ENCODE measurements around the gene TRAPPC6A. TPM values are rescaled to one million over a fixed set of nuclear protein-coding genes. Genes with fewer than 3 reads are reported as not detected.

The TRAPPC6A gene
- total RNA-seq, 2 donors from 2014 or later: 13.6 to 14.3 TPM

DNA sequence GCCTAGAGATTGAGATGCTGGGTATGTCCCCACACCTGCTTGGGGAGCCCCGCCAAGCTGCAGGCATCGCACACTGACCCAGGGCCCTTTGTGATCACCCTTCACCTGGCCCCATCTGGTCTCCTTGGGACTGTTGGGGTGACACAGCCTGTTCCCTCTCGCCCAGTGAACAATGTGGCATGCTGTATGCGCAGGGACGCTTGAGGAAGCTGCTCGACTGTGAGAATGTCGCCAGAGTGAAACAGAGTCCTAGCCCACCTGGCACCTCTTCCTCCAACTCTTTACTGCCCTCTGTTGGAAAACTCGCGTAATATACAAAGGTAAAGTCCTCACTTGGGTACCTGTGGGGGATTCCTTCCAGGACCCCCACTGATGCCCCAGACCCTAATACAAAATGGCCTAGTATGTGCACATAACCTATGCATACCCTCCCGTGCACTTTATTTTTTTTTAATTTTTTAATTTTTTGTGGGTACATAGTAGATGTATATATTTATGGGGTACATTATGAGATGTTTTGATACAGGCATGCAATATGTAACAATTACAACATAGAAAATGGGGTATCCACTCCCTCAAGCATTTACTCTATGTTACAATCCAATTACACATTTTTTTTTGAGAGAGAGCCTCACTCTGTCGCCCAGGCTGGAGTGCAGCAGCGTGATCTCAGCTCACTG is 9.5 kb upstream of the TRAPPC6A start:
- intact Hi-C loops (cut with DNase I): no loop called here
- DNase-seq (no peak), ATAC-seq (peak; percentile 30 to 38)

DNA sequence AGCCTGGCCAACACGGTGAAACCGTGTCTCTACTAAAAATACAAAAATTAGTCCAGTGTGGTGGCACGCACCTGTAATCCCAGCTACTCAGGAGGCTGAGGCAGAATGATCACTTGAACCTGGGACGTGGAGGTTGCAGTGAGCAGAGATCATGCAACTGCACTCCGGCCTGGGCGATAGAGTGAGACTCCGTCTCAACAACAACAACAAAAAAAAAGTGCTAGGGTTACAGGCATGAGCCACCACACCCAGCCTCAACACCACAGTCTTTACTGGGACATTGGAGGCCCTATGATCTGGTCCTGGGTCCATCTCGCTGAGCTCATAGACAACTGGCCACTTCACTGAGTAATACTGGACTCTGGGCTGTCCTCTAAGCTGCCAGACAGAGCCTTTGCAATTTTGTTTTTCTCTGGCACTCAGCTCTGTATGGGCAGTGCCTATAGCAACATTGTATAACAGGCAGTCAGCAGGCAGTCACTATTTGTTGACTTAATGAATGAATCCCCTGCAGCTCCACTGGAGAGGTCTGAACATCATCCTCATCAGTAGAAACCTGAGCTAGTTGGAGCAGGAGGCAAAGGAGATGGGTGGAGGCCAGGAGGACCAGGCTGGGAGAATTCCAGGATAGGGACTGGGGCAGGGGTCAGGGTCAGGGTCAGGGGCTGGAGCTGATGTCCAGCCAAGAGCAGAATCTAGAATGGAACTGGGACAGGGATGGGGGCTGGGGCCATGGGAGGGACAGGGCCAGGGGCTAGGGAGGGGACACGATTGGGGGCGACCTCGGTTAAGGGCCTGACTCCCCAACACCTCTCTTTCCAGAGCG is 8.7 kb upstream of the TRAPPC6A start:
- intact Hi-C loops (cut with DNase I): no loop called here
- ATAC-seq (no peak), DNase-seq (no peak)

DNA sequence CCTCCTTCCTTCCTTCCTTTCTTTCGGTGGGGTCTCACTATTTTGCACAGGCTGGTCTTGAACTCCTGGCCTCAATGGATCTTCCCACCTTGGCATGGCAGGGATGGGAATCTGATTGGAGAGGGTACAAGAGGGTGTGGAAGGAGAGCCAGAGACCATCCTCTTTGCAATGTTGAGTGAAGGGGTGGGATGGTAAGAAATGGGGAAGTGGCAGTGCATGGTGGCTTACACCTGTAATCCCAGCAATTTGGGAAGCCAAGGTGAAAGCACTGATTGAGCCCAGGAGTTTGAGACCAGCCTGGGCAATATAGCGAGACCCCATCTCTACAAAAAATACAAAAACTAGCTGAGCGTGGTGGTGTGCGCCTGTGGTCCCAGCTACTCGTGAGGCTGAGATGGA is 6.1 kb upstream of the TRAPPC6A start:
- ATAC-seq (no peak), DNase-seq (no peak)
- intact Hi-C loops (cut with DNase I): no loop called here

DNA sequence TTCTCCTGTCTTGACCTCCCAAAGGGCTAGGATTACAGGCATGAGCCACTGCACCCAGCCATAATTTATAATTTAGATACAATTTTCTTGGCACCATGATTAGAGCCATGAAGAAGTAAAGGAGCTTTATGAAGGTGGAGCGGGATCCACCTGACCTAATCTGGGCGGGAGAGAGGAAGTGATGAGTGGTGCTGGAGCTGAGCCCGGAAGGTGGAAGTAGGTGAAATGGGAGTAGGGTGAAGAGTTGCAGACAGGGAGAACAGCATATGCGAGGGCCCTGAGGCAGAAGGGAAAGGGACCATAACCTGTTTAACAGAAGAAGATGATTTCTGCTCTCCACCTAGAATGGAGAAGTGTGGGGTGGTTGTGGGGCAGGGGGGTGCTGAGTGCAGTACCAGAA is 4.7 kb upstream of the TRAPPC6A start:
- DNase-seq (no peak), ATAC-seq (no peak)
- intact Hi-C loops (cut with DNase I): no loop called here

DNA sequence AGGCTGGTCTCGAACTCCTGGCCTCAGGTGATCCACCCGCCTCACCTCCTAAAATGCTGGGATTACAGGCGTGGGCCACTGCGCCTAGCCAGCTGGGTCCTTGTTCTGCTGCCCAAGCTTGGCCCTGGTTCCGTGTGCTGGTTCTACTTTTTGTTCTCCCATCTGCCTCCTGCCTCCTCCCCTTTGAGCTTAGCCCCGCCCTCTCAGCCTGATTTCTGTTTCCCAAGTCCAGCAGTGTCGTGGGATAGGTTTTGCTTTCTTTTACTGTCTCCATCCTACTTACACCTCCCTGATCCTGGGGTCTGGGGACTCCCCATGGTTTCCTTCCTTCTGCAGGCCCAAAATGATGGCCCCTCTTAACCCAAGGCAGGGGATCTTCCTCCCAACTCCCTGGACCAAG is 2.9 kb upstream of the TRAPPC6A start:
- ATAC-seq (no peak), DNase-seq (no peak)
- intact Hi-C loops (cut with DNase I): no loop called here

DNA sequence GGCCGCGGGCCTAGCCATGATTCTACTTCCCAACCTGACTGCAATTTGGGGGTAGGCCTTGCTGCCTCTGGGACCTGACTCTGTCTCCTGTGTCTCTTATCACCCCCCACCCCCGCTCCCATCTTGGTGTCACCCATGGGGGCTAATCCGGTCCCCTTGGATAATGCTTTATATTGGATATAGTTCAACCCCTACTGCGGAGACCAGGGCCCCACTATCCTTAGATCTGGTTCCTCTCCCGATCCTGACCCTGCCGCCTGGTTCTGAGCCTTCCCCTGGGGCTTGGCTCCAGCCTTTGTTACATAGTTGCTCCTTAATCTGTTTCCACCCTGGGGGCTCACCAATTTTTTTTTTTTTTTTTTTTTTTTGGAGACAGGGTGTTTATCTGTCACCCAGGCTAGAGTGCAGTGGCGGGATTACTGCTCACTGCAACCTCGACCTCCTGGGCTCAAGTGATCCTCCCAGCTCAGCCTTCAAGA is 1.9 kb upstream of the TRAPPC6A start:
- ATAC-seq (no peak), DNase-seq (no peak)
- intact Hi-C loops (cut with DNase I): loop anchor here in 1 of 2 donors (5.0 kb wide), 1 partner anchor 88 kb away; the partner anchor contains the start of gene PPP1R37

DNA sequence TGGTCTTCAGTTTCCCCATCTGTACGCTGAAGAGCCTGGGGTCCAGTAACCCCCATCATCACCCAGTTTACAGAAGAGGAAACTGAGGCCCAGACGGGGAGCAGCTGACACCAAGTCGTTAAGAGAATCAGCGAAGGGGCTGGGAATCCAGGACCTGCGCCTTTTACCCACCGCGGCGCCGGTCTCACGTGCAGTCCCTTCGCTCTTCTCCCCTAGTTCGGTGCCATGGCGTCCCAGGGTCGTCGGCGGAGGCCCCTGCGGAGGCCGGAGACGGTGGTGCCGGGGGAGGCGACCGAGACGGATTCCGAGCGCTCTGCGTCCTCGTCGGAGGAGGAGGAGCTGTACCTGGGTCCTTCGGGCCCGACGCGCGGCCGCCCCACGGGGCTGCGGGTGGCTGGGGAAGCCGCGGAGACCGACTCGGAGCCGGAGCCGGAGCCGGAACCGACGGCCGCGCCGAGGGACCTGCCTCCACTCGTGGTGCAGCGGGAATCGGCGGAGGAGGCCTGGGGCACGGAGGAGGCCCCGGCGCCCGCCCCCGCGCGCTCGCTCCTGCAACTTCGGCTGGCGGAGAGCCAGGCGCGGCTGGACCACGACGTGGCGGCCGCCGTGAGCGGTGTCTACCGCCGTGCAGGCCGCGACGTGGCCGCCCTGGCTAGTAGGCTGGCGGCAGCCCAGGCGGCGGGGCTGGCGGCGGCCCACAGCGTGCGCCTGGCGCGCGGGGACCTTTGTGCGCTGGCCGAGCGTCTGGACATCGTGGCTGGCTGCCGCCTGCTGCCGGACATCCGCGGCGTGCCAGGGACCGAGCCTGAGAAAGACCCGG is 1.2 kb upstream of the TRAPPC6A start:
- ATAC-seq (peak; percentile 0 to 3), DNase-seq (peak; percentile 62)
- intact Hi-C loops (cut with DNase I): loop anchor here in 1 of 2 donors (5.0 kb wide), 1 partner anchor 87 kb away; the partner anchor contains the start of gene PPP1R37

DNA sequence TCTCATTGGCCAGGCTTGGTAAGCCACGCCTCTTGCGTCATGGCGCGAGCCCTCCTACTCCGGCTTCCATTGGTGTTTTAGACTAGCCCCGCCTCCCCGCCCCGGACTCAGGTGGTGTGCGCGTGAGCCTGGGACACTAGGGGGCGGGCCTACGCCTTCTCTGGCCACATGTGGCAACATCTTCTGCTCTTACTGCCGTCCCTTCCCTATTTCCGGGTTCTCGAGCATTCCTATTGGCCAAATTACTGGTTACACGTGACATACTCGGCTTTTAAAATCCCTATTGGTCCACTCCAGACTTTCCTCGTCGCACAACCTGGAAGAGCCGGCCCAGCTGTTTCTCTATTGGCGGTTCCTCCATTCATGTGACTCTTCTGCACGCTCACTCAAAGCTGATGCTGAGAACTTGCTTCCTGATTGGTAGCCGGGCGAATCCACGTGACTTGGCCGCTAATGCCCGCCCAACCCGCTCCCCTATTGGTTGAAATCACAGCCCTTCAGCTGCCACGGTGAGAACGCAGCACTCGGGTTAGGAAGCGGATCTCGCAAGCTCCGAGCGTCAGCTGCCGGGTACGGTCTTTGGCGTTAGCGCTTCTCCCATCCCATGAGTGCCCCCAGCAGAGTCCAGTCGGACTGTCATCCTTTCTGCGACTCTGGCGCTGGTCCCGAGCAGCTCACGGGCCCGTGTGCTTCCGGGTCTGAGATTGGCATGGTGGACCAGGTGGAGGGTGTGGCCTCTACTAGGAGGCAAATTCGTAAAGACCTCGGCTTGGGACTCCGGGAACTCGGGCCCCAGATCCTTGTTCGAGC is 430 bp upstream of the TRAPPC6A start, which contains the start of gene BLOC1S3:
Gene BLOC1S3 (plus strand): TSS at position 523 of the 810 bp plus-strand sequence. CDS start 513 bp downstream, outside the sequence.
- peak; percentile 94 to 97 for ATAC-seq
- peak; percentile 100 for DNase-seq
- intact Hi-C loops (cut with DNase I): loop anchor here in 1 of 2 donors (5.0 kb wide), 1 partner anchor 86 kb away; the partner anchor contains the start of gene PPP1R37

DNA sequence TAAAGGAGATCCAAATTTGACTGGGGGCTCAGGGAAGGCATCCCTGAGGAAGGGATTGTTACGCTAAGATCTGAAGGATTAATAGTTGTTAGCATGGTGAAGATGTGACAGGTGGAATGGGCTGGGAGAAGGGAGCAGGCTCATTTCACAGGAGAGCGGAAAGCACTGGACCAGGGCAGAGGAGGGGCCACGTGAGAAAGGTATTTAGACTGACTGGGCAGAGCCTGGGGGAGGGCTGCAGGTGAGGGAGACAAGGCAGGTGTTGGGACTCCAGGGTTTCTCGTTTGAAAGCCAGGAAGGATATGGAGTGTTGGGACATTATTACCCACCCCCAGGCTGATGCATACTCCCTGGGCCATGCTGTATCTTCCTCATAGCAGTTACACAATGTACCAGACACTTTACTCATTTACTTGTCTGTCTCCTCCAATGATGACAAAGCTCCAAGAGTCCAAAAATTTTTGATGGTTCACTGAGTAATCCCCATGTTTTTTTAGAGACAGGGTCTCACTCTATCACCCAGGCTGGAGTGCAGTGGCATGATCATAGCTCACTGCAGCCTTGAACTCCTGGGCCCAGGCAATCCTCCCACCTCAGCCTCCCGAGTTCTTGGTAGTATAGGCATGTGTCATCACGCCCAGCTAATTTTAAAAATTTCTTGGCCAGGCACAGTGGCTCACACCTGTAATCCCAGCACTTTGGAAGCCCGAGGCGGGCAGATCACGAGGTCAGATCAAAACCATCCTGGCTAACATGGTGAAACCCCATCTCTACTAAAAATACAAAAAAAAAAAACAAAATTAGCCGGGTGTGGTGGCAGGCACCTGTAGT is 2.3 kb downstream of the TRAPPC6A start:
- ATAC-seq (no peak), DNase-seq (no peak)
- intact Hi-C loops (cut with DNase I): loop anchor here in 1 of 2 donors (5.0 kb wide), 1 partner anchor 83 kb away; the partner anchor contains the start of gene PPP1R37

DNA sequence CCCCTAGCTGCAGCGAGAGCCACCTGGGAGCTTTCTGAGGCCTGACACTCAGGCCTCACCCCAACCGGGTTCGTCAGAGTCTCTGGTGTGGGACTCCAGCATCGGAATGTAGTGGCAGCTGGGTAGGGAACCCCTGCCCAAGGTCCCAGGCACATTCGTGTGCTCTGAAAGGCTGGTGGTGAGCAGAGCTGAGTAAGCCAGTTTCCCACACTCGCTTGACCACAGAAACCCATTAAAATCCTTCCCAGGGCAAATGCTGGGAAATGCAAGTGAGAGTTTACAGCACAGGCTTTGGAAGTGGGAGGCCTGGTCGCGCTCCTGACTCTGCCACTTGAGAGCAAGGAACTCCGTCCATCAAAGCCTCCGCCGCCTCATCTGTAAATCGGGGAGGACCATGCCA is 4.2 kb downstream of the TRAPPC6A start:
- no peak for DNase-seq
- intact Hi-C loops (cut with DNase I): no loop called here

DNA sequence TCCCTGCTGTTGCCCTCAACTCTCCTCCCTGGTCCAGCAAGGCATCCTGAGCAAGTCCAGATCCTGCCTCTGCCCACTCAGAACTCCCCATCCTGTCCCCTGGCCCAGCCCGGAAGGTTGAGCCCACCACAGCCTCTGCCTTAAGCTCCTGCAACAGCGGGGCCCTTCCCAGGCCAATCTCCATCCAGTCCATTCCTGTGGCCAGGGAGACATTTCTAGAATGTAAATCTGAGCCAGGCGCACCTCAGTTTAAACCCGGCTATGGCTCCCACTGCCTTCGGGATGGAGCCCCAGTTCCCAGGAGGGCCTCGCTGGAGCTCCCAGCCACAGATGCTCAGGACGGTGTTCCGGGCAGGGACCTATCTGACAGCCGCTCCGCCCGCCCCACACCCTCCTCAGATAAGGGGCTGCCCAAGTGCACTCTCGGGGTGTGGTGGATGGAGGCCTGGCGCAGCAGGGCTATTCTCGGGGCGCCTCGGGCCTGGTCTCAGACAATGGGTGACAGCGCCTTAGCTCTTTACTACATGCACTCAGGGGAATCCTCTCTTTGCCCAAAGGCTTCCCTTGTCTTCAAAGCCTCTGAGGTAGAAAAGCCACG is 5.3 kb downstream of the TRAPPC6A start:
- no peak for ATAC-seq
- intact Hi-C loops (cut with DNase I): no loop called here
- no peak for DNase-seq

More for the DNA sequence above, 4.2 kb downstream of the TRAPPC6A start:
- ATAC-seq: no peak

DNA sequence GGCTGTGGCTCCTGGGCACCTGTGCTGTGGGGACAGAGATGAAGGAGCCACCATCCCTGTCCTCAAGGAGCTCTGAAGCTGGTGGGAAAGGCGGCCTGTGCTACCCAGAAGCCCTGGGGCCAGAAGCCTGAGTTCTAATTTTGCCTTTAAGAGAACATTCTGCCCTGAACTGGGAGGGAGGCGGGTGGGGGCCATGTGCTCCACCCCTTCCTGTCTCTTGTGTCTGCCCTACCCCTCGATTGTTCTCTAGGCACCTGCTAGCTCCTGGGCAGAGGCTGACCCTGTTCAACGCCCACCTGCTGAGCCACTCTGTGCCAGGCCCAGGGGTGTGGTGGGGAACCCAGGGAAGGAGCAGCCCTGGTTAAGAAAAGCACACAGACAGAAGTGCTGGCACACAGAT is 5.9 kb downstream of the TRAPPC6A start:
- DNase-seq (no peak), ATAC-seq (no peak)
- intact Hi-C loops (cut with DNase I): no loop called here

DNA sequence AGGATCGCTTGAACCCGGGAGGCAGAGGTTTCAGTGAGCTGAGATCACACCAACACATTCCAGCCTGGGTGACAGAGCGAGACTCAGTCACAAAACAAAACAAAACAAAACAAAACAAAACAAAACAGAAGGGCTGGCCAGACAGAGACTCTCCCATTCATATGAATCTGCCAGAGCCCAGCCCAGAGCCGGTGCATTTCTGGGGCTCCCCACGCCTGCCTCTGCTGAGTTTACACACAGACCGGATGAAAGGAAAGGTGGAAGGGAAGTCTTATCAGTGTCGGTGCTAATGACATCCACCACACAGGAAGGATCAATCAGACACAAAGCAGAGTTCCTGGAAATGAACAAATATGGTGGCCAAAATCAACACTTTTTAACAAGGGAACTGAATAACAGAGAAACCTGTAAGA is 6.8 kb downstream of the TRAPPC6A start:
- intact Hi-C loops (cut with DNase I): no loop called here
- peak; percentile 51 to 52 for ATAC-seq
- DNase-seq: peak; percentile 55

DNA sequence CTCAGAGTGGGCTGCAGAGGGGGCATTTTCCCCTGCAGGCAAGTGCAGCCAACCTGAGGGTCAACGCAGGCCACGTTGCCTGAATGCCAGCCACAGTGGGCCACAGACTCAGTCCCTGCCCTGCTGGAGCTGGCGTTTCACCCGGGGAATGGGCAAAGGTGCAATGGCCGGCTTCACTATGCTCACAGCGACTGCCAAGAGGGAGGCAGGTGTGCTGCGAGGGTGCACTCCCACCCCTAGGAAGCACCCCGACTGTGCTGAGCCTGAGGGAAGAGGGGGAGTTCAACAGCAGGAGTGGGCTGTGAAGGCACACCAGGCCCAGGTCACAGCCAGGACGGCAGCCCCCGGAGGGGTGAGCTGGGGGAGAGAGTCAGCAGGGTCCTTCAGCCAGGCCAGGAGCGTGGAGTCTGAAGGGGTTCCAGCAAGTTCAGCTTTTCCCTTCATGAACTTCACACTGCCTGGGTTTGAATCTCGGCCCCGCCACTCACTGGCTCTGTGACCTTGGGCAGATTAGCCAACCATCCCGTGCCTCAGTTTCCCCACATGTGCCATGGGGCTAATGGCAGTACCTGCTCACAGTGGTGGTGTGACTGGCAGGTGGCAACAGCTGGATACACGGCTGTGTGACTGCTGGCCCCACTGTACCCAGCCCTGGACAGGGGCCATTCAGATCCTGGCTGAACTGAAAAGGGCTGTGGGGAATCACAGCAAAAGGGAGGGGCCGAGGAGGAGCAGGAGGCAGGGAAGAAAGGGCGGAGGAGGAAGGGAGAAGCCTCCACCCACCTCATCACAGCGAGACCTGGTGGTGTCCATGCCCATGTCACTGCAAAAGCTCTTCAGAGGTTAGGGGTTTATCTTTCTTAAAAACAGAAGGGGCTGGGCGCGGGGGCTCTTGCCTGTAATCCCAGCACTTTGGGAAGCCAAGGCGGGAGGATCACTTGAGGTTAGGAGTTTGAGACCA is 7.6 kb downstream of the TRAPPC6A start:
- intact Hi-C loops (cut with DNase I): no loop called here
- ATAC-seq: no peak
- DNase-seq: no peak

DNA sequence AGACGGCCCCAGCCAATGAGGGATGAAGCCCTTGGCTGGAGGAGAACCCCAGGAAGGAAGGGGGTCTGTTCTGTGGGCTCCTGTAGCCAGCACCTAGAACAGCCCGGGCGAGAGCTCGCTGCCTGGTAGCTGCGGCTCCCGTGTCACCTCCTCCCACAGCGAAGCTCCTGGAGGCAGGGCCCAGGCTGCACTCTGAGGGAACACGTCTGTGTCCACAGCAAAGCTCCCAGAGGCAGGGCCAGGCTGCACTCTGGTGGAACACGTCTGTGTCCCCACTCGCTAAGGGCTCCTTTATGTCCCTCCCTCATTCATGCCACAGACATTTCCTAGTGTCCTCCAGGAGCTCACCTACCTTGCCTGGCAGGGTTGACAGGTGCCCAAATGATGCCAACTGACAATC is 8.4 kb downstream of the TRAPPC6A start:
- intact Hi-C loops (cut with DNase I): no loop called here
- ATAC-seq: no peak
- no peak for DNase-seq

DNA sequence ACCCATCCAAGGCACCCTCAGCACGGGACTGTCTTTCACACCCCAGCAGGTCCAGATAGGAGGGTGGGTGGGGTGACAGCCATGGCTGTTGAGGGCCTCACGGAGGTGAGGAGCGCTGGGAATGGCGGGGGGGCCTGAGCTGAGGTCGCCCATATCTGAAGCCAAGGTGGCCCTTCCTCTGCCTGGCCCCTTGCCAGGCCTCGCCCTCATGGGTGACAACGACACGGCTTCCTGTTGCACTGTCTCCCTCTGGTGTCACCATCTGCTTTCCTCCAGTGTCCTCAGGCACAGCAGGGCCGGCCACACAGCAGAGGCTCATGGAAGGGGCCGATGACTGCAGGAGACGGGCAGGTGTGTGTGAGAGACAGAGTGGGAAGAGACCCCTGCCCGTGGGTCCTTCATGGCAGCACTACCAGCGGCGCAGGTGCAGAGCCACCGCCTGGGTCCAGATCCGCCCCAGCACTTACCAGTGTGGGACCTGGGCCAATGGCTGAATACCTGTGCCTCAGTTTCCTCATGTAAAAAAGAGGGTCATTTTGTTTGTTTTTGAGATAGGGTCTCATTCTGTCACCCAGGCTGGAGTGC is 9.2 kb downstream of the TRAPPC6A start:
- DNase-seq (no peak), ATAC-seq (no peak)
- intact Hi-C loops (cut with DNase I): no loop called here
